Activated CD8-positive, alpha-beta memory T cell treated with anti-CD3 and anti-CD28 coated beads for 24 hours (primary cell): ENCODE measurements around the gene LPXN.

Experiments used
- DNase-seq: peaks from one replicate; pipeline ENCODE4 v3.0.0-alpha.2; 2020

The LPXN gene

DNA sequence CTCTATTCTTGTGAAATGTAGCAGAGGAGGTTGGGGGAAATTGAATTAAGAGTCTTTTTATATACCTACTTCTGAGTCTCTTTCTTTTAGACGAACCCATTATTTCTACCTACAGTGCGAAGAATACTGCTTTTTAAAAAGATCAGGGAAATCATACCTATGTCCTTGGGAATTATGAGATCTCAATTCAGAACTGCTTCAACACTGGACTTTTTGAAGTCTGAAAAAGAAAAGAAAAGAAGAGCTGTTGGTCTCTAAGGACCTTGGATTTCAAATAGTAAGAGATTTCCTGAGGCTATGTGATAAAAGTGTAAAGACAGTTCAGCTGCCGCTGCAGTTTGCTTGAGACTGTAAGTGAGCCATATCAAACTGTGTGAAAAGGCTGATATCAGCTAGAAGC, 64.0 kb downstream of the LPXN start:
- DNase-seq: no peak

DNA sequence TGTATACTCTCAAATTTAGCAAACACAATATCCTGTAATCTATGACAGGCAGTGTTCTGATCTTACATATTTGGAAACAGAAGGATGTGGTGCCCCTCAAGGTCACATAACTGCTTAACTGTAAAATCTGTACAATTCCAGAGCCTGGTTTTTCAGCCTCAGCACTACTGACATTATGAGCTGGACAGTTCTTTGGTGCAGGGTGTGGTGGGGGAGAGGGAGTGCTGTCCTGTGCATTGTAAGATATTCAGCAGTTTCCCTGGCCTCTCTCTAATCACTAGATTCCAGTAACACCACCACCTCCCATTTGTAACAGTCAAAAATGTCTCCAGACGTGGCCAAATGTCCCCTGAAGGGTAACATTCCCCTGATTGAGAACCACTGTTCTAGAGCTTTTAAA, 65.9 kb downstream of the LPXN start:
- DNase-seq: no peak

DNA sequence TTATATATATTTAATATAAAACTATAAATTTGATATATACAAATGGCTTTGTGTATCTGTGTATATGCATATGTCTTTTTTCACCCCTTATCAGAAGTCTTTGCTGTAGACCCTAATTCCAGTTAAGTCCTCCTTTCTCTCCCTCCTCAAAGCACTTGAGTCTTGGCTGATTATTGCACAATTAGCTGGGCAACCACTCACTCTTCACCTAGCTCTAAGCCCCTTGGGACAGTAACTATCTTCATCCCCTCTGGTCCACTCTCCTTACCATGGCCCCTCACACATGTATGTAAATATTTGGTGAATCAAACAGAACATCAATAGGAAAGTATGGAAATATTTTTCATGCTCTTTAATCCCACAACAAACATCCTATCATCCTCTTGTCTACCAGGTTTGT, 66.8 kb downstream of the LPXN start:
- DNase-seq: no peak

DNA sequence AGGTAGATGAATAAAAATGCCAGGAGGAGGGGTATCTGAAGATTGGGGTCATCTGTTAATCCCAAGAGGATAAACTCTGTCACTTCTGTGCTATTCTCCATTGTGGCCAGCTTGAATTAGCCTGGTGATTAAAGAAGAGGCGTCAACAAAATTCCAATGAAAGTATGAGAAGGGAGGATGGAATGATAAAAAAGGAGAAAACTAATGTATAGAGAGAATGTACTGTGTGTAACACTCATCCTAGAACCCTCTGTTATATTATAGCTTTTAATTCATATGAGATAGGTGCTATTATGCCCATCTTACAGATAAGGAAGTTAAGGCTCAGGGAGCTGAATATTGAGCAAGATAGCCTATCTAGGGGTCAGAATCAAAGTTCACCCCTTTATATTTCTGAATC, 67.7 kb downstream of the LPXN start, which contains the start of gene OR5B21:
TSS of gene OR5B21 (minus strand) at position 101 of the 400 bp plus-strand sequence. CDS start at position 101, 0 bp downstream.
- DNase-seq: no peak

DNA sequence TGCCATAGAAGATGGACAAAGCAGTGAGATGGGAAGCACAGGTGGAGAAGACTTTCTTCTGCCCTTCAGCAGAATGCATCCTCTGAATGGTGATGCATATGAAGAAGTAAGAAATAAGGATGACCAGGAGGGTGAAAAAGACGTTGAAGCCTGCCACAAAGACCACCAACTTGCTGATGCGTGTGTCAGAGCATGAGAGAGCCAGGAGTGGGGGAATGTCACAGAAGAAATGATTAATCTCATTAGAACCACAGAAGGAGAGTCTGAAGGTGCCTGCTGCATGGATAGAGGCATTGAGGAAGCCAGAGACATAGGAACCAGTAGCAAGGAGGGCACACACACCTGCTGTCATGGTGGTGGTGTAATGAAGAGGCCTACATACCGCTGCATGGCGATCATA, 68.3 kb downstream of the LPXN start:
- no peak for DNase-seq

DNA sequence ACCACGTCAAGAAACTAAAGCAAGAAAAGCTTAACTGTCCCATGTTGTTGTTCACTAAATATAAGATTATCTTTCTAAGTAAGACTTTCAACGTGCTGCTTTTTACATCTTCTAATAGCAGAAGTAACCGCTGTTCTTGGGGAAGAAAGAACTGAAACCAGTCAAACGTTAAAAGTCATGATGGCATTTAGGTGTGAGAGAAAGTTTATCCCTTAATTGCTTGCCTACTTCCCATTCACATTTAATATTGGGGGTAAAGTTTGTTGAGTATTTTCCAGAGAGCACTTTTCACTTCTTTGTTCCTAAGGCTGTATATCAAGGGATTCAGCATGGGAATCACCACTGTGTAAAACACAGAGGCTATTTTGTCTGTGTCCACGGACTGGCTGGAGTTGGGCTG, 68.7 kb downstream of the LPXN start:
- no peak for DNase-seq

DNA sequence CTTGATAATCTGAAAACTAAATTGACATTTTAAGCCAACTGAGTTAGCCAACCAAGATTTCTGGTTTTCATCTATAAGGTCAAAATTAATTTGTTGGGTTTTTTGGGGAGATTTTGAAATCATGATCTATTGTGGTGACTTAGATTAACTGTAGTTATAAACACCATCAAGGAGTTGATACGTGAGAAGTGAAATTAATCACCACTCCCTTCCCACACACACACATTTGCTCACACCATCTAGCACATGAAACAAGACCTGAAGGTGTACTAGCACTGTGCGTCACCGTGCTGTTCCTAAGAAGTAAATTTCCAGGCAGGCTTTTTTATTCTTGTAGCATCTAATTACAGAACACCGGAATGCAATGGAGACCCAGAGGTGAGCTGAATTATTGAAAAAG, 69.8 kb downstream of the LPXN start:
- no peak for DNase-seq

DNA sequence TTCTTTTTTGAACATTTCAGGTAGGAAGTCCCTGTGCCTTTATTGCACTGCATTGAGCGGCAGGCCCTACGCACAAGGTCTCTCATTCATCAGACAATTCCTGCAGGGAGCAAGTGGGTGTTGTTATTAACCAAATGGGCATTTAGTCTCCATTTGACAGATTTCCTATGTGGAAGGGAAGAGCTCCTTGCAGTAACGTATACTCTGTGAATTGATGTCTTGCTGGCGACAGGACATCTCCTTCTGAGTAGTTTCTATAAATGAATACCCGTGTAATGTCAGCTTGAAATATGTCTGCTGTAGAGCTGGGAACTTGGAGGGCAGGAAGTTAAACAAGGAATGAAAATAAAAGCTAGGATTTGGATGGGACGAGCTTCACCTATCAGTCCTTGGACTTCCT, 71.4 kb downstream of the LPXN start:
- no peak for DNase-seq

DNA sequence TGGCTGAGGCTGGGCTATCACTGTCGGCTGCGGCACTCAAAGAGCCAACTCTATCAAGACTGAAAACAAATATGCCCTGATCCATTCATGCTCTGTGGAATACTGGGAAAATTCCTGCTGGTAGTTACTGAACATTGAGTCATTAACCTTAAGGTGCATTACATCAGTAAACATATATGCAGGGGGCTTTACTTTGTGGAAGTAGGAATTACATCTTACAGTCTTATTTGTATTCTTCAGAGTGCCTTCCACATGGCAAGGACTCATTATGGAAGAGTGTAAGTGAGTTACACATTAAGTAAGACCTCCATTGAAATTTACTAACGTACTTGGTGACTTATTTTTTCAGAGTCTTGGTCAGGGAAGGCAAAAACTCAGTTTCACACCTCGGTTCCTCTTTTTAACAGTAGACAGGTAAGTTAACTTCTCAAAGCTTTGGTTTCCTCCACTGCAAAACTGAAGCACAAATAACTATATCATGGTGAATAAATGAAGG, 72.2 kb downstream of the LPXN start:
- no peak for DNase-seq

DNA sequence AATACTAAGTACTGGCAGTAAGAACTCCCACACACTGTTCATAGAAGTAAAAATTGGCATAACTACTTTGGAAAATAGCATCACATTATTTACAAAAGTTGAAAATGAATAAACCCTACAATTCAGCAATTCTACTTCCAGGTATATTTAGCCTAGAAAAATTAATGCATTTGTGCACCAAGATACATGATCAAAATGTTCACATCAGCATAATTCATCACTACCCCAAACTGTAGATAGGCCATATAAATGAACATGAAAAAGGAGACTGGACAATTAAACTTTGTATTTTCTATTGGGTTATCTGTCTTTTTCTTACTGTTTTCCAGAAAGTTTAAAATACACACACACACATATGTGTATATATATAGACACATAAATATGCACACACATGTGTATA, 73.7 kb downstream of the LPXN start:
- no peak for DNase-seq

DNA sequence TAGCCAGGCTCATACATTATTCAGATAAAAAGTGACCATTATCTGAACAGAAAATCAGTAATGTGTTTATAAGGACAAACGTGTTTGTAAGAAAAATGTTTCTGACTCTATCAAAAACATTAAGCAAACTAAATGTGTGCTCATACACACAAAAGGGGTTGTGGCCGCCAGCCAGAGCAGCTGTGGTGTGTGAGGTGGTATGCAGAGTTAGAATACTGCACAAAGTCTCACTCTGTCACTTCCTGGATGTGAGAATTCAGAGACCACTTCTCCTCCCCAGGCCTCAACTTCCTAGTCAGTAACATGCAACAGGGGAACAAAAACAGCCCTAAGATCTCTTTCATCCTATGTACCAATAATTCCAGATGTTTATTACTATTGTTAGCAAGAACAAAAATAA, 77.2 kb downstream of the LPXN start:
- DNase-seq: no peak

DNA sequence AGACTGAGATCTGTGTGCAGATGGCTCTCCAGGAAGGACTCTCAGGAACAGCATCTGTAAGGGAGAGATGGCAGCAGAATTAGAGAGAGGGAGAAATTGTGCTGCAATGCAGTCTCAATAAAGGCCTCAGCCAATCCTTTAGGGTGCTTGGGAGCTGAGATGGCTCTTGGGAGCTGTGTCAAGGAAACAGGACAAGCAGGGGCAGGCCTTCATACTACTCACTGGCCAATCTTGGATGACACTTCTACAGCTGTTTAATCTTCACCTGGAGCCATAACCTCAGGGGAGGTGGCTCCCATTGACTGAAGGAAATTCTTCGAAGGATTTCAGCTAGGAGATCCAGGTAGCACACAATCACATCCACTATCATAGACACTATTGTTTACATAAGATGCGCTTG, 77.7 kb downstream of the LPXN start:
- no peak for DNase-seq

DNA sequence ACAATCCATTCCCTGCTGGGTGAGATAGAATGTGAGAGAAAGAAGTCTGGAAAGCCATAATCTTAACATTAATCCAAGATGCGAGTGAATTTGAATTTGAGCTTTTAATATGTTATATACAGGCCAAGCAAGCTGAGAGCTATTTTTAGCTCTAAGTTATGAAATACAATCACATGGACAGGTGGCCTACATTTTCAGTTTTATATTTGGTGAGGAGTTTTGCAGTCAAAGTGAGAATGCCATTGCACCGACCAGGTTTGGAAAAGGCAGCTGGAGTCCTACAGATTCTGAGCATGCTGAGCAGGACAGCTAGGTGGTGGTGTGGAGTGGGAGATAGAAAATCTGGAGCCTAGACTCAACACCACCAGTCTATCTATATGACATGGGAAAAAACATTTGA, 79.8 kb downstream of the LPXN start:
- DNase-seq: no peak

DNA sequence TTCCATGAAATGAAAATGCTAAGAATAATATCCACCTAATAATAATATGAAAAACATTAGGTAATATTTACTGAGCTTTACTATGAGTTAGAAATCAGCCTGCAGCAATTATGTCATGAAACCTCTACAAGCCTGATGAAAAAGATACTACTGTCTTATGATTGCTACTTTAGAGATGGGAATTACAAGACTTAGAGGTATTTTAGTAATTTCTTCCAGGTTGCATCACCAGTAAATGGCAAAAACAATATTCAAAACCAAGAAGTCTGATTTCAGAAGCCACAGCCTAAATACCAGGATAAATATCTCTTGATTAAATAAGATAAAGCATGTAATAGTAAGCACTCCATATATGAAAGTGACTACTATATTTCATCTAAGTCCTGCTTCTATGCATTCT, 81.6 kb downstream of the LPXN start:
- DNase-seq: no peak

DNA sequence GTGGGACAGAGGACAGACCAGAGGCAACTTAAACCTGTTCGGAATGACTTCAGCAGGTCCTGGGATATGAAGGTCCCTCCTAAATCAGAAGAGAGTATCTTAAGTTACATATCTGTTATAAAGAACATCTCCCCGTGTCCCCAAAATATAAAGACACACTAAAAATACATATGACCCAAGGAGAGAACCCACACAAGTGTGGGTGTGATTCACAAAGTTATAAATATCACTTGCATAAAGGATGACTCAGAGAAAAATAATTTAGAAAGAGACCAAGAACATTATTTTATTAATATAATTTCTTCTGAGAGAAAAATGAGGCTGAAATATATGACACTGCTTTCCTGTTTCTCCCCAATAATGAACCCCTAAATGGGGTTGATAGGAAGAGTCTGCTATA, 82.0 kb downstream of the LPXN start:
- no peak for DNase-seq

DNA sequence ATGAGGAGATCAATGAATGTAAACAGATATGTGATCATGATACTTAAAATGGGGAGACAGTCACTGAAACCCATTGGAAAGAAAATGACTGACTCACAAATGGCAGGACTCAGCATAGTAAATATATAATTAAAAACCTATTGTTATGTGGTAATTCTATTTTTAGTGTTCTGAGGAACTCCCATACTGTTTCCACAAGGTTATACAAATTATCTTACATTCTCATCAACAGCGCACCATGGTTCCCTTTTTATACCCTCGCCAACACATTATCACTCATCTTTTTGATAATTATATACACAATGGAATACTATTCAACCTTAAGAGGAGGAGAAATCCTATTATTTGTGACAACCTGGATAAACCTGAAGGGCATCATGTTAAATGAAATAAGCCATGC, 84.8 kb downstream of the LPXN start:
- no peak for DNase-seq

DNA sequence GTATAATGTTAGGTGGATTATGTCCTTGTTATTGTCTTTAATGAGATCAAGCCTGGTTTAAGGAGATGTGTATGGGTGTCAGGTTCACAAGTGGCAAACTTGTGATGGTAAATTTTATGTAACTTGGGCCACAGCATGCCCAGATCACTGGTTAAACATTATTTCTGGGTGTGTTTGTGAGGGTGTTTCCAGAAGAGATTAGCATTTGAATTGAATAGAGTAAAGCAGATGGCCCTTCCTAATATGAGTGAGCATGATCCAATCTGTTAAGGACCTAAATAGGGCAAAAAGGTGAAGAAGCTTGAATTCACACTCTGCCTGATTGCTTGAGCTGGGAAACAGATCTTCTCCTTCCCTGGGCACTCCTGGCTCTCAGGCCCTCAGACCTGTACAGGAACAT, 88.5 kb downstream of the LPXN start:
- DNase-seq: no peak

DNA sequence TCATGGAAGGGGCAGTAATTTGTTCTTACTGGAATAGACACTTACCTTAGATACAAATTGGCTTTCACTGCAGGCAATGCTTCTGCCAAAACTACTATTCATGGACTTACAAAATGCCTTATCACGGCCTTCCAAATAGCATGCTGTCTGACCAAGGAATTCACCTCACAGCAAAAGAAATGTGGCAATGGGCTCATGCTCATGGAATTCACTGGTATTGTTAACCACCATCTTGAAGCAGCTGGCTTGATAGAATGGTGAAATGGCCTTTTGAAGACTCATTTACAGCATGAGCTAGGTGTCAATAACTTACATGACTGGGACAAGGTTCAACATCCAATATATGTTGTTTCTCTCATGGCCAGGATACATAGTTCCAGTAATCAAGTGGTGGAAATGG, 89.7 kb downstream of the LPXN start:
- no peak for DNase-seq
